Ammon's horn (tissue), 1 donor: Measurements from ENCODE around the gene VPS13C.

Experiments
- DNase-seq: peaks from one replicate; pipeline ENCODE4 v3.0.0-alpha.2; 2016; ENCODE audit warnings: low spot score

VPS13C gene

DNA sequence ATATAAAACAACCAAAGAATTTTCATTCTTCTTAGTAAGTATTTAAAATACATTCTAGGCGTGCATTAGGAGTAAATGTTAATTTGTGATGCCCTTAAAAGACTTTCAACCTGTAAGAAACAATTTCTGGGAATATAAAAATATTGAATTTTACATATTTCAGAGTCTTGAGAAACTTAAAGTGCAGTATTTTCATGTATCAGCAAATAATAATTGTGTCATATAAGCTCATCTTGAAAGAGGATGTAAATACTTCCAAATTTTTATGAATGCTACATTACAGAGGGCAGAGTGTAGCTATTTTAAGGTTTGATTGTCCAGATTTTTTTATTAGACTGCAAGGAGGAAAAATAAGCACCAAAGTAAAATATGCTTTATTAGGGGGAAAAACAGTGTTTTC lies 207.1 kb downstream of the VPS13C start:
- DNase-seq: no peak

DNA sequence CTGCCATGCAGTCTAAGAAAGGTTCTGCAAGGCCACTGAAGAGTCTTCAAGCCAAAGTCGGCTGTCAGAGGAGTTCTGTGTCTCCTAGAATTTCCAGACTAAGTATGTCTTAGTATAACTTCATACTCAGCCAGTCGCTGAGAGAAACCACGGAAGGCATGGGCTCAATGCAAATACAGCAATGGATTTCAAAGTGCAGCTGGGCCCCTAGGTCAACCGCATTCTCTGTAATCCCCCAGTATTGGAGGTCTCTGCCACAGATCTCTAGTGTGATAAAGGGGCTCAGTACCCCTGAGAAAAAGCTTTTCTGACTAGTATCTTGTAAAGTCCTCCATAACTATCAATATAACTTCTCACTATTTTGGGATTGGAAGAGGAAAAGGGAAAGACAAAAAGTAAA lies 208.3 kb downstream of the VPS13C start:
- no peak for DNase-seq

DNA sequence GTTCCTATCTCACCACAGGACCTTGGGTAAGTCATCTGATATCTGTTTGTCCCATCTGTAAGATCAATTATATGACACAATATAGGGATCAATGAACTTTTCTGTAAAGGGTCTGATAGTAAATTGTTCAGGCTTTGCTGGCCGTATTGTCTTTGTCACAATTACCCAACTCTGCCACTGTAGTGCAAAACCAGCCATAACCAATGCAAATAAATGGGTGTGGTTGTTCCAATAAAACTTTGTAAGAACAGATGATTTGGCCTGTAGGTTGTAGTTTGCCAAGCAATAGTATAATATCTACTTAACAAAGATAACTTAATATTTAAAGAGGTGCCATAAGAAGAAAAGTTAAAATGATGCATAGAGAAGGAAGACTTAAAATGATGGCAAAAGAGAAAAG lies 210.8 kb downstream of the VPS13C start:
- DNase-seq: no peak

DNA sequence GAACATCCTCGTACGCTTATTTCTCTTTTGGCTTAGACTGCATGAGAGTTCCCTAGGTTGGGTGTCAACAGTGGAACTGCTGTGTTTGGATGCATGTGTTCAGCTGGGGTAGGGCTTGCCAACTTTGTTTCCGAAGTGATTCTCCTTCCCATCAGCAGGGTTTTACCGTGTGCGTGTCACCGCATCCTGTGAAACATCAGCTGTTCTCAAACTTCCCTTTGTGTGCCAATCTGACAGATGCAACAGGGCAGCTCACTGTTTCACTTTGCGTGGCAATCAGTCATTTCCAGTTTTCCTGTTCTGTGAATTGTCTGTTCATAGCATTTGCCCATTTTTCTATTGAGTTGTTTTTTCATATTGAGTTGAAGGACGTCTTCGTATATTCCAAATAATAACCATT lies 218.8 kb downstream of the VPS13C start:
- DNase-seq: no peak

DNA sequence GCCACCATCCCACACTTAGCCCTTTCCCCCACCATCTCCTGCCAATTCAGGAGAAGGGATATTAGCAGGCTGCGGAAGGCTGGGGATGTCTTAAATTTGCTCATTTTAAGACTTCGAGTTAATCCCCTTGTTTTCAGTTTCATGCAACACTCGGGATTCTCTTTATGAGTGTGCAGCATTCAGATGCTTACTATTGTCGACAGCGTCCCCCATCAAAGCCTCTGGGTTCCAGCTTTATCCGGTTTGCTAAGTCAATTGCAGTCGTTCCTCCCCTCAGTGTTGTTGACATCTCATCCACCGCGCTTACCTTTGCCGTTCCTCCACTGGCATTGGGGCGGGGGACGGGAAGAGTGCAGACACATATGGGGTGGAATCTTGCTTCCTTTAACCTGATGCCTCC lies 220.2 kb downstream of the VPS13C start:
- DNase-seq: no peak

DNA sequence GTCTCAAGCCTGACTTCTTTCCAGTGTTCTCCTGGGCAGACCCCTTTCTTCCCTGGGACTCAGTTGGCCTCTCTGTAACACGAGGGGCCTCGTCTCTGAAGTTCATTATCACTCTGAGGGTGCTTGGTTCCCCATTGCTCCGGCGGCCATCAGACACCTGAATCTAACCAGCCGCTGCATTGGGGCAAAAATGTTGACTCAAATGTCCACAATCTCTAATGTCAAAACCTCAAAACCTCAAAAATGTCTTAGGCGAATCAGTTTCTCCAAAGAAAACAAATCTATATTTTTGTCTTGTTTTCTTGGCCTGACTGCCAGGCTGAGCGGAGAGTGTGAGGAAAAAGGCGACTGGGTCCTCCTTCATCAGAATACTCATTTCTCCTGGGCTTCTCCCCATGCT lies 220.7 kb downstream of the VPS13C start:
- DNase-seq: no peak

DNA sequence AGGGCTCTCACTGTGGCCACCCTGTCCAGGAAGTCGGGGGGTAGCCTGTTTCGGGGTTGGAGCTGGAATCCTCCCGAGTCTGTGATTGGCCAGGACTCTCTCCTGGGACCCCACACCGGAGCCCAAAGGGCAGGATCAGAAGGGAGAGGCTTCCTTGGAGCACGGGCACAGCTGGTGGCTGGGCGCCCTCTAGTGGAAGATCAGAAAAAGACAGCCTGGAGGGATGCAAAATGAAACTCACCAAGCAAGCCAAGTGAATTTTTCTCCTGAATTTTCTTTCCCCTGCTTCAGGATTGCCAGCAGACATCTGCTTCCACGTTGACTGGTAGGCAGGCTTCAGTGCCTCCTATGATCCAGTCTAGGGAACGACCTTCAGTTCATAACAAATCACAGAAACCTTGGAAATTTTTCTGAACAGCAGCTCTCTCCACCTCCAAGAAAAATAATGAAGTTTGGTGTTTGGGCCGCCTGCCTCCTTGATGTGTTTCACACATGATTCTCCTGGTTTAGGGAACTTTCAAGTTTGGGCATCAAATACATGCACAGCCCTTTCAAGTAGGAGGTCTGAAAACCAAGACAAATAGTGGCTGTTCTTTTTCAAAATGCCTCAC lies 224.6 kb downstream of the VPS13C start:
- DNase-seq: peak; percentile 73

DNA sequence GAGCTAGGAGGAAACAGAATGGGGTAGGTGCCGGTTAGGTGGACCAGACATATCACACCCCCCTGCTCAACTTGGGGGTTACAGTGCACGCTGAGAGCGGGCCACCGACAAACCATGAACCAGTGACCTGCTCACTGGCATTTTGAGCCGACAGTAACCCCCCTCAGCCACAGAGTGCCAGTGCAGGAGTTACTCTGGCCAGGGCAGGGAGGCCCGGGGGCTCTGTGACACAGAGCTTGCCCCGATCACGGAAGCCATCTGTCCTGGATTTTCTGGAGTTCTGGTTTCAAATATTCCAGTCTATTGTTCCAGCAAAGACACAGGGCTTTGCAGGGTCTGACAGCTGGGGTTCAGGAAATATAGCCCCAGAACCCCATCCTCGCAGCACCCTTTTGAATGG lies 225.2 kb downstream of the VPS13C start:
- no peak for DNase-seq

DNA sequence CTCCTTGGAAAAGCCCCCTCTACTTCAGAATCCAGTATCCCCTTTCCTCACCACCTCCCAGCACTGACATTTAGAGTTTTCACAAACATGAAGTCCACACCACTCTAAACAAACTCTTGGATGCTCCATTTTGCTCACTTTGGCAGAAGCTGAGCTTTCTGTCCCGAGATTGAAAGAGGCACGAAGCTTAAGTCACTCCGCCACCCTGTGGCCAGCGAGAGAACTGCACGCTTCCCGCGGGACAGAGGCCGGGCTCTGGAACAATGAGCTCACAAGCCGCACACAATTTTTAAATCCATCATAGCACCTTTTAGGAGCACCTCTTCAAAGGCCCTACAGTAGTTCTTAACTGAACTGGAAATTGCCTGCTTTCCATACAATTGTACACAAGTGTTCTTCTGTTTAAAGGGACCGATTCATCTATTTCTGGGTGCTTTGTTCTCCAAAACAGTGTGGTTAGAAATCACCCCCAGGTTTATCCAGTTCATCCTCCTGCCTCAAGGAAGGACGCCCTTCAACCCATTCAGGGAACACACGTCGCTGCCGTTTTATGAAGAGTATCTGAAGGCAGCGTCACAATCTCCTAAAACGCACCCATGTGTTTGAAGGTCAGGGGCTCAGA lies 226.1 kb downstream of the VPS13C start:
- DNase-seq: peak; percentile 86

DNA sequence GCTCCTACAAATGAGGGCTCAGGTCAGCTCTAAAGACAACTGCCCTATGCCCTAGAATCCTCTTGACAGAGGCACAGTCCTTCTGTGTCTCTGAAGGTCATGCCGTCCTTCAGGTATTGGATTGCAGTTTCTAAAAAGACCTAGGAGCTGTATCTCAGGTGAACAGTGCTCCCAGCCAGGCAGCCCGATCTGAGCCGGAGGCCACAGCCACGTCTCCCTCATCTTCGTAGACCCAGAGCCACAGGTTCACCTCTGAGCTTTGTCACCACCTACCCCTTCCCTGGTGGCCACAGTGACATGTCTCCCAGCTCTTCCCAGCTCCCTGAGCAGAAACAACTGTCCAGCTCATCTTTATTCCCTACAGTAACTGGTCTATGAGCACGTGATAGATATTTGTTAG lies 228.0 kb downstream of the VPS13C start:
- no peak for DNase-seq

DNA sequence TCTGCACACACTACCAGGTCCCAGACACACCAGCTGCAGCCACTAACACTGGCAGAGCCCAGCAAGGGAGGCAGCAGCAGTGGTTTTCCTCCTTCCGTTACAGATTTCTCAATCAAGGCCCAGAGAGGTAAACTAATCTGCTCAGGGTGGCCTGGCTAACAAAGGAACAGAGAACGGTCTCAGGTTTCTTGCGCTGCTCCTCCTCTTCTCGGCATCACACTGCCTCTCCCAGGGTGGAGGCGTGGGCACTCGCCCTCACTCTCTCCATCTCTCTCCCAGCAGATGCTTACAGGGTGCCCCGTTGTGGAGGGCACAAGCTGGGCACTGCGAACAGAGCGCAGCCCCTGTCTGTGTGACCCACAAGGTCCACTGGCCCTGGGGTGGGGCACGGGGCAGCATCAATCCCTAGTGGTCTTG lies 228.7 kb downstream of the VPS13C start:
- no peak for DNase-seq

DNA sequence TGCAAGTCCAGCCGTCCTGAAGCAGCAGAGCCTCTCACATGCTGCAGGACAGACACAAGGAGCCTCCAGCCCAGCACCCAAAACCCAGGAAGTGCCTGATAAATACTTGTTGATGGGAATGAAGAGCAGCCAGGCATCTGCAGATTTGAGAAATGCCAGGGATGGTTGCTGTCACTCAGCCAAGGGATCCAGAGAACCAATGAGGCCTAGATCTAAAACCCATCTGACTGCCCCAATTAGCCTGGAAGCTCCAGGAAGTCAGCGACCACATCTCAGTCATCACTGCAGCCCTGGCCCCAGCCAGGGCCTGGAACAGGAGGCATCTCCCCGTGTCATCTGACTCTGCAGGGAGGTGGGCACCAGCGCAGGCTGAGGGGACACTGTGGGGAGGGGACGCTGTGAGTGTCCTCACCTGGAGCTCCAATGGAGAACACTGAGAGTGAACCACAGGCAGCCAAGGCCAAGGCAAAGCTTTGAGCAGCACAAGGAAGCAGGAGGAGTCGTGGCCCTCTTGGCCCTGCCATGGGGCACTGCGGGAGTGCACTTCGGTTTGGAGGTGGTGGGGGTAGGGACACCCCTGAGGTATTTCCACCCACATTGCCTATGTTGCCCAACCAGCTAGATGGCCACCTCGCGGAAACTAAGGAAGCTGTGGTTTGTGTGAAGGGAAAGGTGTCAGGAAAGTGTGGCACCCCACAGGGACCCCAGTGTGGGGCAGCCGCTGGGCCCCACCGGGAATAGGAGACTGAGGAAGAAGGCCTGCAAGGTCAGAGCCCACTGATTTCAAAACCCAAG lies 229.5 kb downstream of the VPS13C start:
- no peak for DNase-seq

DNA sequence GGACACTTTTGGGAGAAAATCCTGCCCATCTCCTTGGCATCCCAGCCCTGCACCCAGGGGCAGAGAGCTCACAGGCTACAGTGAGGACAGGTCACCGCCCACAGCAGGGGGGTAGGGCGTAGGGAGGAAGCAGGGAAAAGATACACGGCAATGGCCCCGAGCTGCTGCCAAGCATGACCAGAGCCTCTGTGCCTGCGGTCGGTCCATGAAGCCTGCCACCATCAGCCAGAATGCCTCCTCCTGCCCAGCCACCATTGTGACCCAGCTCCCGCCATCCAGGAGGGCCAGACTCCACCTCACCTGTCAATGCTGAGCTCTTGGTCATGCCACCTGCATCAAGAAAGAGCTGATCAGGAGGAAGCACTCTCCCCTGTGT lies 230.7 kb downstream of the VPS13C start:
- DNase-seq: no peak

DNA sequence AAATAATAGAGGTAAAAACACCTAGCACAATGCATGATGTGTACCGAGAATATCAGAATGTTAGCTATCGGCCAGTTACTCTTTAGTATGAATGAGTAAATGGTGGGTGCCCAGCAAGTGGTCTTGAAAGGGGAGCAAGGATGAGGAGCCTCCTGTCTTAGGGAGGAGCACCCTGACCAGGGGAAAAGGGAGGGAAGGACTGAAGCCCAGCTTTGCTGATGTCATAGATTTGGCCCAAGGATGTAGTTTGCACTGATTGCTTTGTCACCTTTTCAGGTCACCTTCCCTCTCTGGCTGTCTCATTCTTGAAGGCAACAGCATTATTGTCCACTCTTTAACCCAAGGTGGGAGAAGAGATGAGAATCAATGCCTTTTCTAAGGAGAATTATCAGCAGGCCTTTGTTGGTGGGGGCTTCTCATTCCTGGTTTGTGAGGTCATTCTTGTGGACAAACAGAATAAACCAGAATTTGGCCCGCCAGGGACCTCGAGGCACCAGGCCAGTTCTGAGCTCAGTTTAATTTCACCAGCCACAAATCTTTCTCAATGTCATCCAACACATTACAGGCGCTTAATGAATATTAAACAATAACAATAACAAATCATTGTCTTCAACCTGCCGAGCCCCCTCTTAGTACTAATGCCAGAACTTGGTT lies 231.3 kb downstream of the VPS13C start:
- no peak for DNase-seq

DNA sequence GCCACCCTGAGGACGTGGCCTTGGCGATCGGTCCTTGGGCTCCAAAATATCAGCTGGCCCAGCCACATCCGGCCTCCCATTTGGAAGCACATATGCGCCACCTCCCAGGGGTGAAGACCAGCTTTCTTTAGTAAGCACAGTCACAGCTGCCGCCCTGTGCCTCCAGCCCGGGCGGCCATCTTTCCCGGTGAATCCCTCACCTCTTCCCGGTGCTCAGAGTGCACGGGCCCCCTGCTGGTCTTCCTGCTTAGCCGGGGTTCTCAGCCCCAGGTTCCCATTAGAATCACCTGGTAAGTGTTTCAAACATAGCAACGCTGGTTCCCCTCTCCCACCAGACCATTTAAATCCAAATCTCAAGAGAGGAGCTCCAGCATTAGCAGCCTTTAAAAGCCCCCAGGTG lies 232.2 kb downstream of the VPS13C start:
- no peak for DNase-seq

DNA sequence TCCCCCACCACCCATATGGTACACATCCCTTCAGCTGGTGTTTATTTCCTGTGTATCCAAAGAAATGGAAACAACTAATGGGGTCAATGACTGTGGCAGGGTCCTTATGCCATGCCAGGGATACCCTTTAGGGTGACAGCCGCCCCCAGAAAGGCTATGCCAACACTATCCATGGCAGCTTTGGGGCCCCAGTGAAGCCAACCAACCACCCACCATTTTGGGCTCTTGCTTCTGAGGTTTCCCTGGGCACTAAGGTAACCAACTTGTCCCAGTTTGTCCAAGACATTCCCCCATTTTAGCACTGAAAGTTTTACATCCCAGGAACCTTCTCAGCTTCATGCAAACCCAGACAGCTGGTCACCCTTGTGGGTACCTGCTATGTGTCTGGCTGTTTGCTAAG lies 233.1 kb downstream of the VPS13C start:
- no peak for DNase-seq

DNA sequence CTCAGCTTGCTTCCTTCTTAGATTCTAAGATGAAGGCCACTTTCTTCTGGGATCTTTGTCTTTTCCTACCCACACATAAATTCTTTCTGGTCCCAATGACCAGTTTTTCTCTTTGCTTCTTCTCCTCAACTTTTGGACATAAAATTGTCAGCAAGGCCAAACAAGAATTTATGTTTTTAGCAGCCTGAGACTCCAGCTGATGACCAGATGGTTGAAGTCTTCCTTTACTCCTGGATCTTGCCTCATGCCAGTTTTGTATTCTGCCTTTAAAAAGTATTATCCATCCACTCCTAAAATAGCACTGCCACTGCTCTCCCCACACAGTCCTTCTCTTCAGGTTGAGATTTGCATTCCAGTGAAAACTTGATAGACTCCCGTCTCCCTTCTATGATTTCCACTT lies 236.0 kb downstream of the VPS13C start:
- DNase-seq: no peak

DNA sequence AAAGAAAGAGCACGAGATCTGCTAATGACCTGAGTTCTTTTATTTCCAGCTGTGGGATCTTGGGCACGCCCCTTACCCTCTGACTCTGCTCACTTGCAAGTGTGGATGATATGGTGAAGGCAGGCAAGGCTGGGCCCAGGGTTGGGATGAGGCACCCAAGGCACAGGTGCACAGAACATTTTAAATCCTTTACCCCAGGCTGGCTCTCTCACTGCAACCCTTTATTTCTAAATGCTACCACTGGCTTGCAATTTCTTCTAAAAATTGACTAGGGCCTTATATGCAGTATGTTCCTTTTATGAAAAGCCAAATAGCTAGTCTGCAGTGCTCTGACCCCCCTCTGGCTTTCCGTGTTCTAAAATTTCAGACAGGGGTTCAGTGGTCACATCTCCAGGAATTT lies 237.7 kb downstream of the VPS13C start:
- DNase-seq: no peak

DNA sequence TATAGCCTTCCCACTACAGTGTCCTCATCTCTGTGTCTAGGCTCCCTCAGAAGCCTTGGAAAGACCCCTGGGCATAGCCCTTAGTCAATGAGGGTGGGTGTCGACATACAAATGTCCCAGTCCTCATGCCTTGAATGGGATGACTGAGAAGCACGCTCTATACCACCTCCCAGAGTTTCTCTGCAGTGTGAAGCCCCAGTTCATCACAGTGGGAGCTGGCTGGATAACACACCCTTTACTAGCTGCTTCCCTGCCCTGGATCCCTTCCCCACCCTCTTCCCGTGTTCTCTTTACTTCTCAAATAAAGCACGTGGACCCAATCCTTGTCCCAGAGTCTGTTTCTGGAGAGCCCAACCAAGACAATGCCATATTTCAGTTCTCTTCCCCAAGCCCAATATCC lies 239.3 kb downstream of the VPS13C start:
- no peak for DNase-seq

DNA sequence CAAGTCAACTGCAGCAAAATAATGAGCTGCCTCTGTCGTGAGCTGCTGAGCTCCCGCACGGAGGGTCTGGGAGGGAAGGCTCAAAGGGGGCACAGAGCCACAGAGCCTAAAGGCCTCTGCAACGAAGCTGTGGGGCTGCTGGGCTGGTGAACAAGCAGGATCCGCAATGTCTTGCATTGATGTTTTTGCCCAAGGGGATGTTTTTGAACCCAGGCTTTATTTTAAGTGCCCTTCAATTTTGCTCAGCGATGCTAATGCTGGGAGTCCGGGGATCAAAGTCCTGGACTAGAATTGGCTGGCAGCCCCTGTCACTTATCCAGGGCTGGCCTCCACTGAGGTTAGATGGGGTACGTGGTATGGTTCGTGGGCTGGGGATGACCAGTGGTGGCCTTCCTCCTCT lies 240.0 kb downstream of the VPS13C start:
- no peak for DNase-seq

DNA sequence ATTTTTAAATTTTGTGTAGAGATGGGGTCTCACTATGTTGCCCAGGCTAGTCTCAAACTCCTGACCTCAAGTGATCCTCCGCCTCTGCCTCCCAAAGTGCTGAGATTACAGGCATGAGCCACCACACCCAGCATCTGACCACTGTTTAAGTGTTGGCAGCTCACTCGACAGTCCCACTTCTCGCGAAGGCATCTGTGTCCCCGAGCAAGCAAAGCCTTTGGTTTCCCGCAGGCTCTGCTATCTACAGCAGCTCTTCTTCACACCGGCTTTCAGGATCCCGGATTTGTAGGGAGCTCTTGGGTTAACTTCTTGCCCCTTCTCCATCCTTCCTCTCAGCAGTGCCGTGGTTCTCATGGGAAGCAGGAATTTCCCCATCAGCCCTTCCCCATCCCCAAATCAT lies 240.9 kb downstream of the VPS13C start:
- no peak for DNase-seq

DNA sequence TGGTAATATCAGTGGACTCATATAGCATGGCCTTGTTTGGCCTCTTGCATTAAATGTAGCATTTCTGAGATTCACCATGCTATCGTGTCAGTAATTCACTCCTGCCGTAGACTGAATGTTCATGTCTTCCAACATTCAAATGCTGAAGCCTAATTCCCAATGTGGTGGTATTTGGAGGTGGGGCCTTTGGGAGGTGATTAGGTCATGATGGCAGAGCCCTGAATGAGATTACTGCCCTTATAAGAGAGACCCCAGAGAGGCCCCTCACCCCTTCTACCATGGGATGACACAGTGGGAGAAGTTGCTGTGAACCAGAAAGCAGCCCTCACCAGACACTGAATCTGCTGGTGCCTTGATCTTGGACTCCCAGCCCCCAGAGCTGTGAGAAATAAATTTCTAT lies 241.4 kb downstream of the VPS13C start:
- no peak for DNase-seq

DNA sequence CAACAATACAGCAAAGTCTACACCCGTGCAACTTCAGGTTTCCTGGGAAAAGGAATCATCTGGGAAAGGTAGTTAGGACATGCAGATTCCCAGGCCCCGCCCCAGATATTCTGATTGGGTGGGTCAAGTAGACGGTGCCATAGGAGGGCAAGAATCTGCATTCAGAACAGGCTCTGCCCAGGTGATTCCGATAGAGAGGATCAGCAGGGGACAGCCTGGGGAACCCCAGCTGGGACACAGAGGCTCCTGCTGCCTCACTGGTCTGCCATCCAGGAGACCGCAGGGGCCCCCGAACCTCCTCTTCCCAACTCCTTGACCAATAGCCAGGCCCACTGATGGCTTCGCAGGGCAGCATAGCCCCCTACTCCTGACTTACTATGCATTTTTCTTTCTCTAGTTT lies 243.4 kb downstream of the VPS13C start:
- DNase-seq: no peak
